Stimulated activated CD8-positive, alpha-beta memory T cell treated with anti-CD3 and anti-CD28 coated beads, Interleukin-7, amount 100 ng/mL, for 48 hours (primary cell): ENCODE data around the gene FBRSL1.

Experiments used
- DNase-seq, 2 donors: peaks; one replicate each; pipeline ENCODE4 v3.0.0-alpha.2; 2020; ENCODE audit warnings: low read depth in 1 of 2; ENCODE audit errors: extremely low read depth in 1 of 2

FBRSL1 gene

DNA sequence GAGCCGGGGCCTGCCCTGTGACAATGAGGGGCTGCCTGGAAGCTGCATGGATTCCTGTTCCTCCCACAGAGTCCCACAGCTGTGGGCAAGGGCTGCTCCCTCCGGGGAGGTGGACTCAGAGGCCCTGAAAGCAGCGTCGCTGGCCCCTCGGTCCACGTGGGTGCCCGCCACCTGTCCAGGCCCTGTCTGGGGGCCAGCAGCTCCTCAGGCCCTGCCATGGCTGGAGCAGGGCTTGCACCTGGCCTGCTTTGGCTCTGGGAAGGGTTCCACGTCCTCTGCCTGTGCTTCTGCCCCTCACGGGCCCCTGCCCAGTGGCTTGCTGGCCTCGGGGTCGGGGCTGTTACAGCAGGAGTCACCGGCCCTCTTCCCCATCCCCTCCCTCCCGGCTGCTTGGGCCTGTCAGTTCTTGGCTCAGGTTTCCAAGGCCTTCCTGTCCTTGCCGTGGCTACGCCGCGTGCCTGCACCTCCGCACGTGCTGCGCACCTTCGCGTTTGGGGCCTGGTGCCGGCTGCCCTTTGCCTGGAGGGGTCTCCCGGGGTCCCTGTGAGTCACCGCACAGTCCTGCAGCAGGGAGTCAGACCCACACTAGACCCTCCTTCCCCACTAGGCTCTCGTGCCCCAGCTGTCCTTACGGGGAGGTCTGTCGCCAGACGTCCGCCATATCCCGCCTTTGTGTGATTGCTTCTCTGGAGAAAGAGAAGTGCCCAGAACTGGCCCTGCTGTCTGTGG is 5.8 kb downstream of the FBRSL1 start:
- no peak for DNase-seq

DNA sequence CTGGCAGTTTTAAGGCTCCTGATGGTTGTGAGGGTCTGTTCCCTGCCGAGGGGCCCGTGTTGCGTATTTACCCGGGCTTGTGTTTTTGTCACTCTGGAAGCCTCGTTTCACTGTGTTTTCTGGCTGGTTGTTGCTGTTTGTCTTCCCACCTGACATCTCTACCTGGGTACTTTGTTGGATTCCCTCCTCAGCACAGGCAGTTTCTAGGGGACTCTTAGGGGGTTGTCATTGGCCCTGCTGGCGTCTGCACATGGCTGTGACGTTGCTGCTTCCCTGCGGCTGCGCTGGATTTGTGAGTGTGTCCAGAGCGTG is 6.4 kb downstream of the FBRSL1 start:
- no peak for DNase-seq

DNA sequence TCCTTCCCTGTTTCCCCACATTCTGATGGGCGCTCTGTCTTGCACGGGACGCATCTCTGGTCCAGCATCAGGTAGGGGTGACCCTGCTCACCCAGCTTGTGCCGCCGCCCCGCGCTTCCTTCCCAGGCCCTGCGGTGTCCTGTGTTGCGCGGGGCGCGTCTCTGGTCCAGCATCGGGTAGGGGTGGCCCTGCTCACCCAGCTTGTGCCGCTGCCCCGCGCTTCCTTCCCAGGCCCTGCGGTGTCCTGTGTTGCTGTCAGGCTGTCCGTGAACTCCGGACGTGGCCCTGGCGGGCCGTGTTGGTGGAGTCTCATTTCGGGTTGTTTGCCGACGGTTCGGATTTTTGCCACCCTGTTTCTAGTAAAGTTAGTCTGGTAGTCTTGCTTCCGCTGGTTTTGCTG is 6.8 kb downstream of the FBRSL1 start:
- DNase-seq: no peak

DNA sequence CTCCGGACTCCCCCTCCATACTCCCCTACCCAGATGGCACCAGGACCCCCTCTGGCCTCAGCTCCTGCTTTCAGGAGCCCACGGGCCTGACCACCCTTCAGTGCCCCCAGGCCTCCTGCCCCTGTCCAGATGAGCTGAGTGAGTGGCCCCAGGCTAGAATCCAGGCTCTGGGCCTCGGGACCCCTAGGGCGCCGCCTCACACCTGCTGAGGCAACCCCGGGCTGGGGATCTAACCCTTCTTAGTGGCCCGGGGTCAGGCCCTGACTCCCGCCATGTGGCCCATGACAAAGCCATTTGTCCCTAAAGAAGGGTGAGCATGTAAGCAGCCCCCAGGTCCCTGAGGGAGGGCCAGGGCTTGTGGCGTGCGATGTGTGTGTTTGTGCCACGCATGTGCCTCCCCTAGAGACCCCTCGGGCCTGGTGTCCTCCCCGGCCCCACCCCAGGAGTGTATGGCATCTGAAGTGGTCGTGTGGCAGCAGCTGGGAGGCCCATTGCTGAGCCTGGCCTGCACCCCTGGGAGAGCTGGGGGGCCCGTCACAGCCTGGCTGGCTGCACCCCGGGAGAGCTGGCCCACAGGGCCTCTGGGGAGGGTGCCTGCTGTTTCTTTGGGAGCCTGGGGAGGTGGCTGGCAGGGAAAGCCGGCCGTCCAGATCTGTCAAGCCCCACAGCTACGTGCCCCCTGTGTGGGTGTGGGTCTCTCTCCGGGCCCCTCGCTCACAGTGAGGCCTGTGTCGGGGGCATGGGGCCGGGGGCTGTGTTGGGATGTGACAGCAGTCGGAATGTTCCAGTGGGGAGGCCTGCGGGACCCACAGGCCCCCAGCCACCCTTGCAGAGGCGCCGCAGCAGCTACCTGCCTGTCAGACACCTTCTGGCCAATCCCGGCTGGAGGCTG is 7.8 kb downstream of the FBRSL1 start:
- DNase-seq: no peak

DNA sequence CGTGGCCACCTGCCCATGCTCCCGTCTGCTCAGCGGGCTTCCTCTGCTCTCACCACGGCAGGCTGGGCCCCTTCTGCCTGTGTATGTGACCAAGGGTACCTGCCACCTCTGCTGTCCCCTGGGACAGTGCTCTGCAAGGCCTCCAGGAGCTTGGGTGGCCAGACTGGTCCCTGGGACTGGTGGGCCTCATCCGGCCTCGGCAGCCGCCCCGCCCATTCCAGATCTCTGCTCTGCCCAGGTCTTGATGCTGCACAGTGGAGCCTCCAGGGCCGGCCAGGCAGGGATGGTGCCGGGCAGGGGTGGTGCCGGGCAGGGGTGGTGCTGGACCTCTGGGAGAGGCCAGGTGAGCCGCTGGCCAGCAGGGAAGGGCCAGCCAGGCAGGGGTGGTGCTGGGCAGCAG is 9.0 kb downstream of the FBRSL1 start:
- no peak for DNase-seq

GRCh38 chr12:132500142-132500855 is 10.3 kb downstream of the FBRSL1 start:
- DNase-seq: no peak

GRCh38 chr12:132500856-132501180 is 10.9 kb downstream of the FBRSL1 start:
- DNase-seq: no peak

DNA sequence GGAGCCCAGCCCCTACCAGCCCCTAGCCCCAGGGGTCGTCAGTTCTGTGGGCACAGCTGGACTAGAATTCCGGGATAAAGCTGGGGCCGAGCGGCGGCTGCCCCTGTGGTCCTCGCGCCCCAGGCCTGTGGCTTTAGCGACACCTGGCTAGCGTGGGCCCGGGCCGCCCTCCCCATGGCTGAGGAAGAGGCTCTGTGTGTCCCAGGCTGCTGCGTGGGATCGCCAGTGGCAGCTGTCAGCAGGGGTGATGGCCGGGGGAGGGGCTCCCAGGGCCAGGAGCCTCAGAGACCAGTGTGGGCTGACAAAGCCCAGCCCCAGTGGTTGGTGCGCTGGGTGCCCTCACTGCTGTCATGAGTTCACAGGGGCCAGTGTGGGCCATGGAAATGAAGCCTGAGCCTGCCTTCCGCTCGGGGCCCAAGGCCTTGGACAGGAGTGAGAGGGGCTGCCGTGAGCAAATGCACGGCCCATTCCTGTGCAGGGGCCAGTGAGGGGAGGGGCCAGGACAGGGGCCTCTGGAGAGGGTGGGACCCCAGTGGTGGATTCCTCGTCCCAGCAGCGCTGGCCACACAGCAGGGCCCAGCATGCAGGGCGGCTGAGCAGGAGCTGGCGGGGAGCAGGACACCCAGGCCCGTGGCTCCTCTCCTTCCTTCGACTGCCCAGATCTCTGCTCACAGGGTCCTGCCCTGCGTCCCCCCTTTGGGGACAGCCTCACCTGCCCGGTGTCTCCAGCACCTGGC is 11.4 kb downstream of the FBRSL1 start:
- DNase-seq: no peak

- no peak for DNase-seq
Measured at GRCh38 chr12:132502149-132502881, 12.4 kb downstream of the FBRSL1 start.

- DNase-seq: no peak
Measured at GRCh38 chr12:132502882-132503193, 12.9 kb downstream of the FBRSL1 start.

- no peak for DNase-seq
Measured at GRCh38 chr12:132503618-132504204, 13.8 kb downstream of the FBRSL1 start.

DNA sequence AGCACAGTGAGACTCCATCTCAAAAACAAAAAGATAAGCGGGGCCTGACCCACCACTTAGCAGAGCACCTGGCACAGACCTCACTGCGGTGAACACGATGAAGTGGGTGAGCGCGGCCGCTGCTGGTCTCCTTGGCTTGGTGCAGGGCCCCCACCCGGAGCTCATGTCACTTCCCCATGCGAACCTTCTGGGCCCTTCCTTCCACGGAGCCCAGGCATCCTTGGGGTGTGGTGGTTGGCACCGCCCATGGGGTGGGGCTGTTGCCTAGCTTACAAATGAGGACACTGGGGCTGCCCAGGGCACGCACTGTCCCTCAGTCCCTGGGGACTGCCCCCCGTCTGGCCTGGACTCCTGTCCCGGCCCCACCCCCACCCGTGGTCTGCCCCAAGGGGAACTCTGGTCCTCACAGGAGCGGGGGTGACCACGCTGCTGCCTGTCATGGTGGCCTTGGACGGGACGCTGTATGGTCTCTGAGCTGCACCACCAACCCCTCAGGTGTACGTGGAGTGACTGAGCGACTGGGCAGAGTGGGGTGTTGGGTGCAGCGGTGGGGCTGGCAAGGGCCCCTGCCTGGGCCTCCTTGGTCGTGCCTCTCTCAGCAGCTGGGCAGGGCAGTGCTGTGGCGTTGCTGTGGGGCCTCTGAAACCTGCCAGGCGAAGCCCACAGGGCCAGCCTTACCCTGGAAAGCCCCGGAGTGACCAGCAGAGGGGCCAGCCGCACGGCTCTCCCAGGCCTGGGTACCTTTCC is 15.3 kb downstream of the FBRSL1 start:
- DNase-seq: no peak

DNA sequence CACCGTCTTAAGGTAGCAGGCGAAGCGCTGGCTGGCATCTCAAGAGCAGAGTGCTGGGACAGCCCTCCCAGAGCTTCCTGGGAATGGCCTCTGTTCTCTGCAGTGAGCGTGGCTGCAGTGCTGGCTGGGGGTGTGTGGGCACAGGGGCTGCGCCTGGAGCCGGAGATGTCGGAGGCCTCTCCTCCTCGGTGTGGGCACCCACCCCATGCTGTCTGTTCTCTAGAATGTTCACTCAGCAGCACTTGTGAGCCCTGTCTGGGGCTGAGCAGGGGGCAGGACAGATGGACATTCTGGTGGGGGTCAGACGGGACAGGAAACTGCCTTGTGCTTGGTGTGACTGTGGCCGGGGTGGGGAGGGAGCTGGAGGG is 15.9 kb downstream of the FBRSL1 start:
- DNase-seq: no peak

- peak; percentile 40 to 53 for DNase-seq
Measured at GRCh38 chr12:132506328-132507160, 16.6 kb downstream of the FBRSL1 start.

- DNase-seq: no peak
Measured at GRCh38 chr12:132507161-132507538, 17.2 kb downstream of the FBRSL1 start.

GRCh38 chr12:132507656-132508490 is 17.9 kb downstream of the FBRSL1 start:
- DNase-seq: no peak

DNA sequence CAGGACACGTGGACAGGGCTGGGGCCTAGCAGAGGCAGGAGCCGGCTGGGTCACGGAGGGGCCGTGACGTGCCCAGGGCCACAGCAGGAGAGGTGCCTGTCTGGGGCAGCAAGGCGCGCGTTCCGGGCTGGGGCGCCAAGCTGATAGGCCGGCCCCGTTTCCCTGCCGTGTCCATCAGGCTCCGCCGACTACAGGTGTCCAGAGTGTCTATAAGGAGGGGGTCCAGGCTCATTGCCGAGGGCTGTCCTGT is 18.5 kb downstream of the FBRSL1 start:
- DNase-seq: no peak
